K562 (cell line): ENCODE results near the gene UNC119. TPM values are rescaled to one million over a fixed set of nuclear protein-coding genes. Genes with fewer than 3 reads are reported as not detected.
A peak's percentile ranks its signal among the peaks of the same experiment; 100 is the strongest.

ENCODE experiments used
- CHD1 ChIP-seq: fragments of 200-600 bp; sonication (generic); IDR thresholded peaks from one replicate; pipeline ENCODE4 v1.6.1; 2012; ENCODE audit warnings: mild to moderate bottlenecking, moderate library complexity, low read length, inconsistent platforms
- CREB1 ChIP-seq, 2 experiments: sonication (generic) in 1 of 2; formaldehyde crosslinking in 1 of 2; IDR thresholded peaks; 2 replicates each; pipeline versions ENCODE4 v1.6.1 to v1.8.0; 2012 to 2022; ENCODE audit warnings: inconsistent platforms in 1 of 2, mild to moderate bottlenecking in 1 of 2, missing genetic modification reagents in 1 of 2, moderate library complexity in 1 of 2
- CSDE1 ChIP-seq, 2 experiments: fragments of 450-650 bp; IDR thresholded peaks; 2 replicates each; pipeline ENCODE4 v1.6.1; 2016; ENCODE audit warnings: mild to moderate bottlenecking in 1 of 2
- KAT8 ChIP-seq: fragments of 450-650 bp; IDR thresholded peaks from 2 replicates; pipeline ENCODE4 v1.6.1; 2016; ENCODE audit warnings: low read depth, mild to moderate bottlenecking
- MCM2 ChIP-seq: fragments of 450-650 bp; IDR thresholded peaks from 2 replicates; pipeline ENCODE4 v1.6.1; 2017; ENCODE audit warnings: low read depth, mild to moderate bottlenecking
- MED1 ChIP-seq: sonication (generic); formaldehyde crosslinking; IDR thresholded peaks from 2 replicates; pipeline ENCODE4 v1.8.1; 2023; ENCODE audit warnings: missing genetic modification reagents, borderline replicate concordance
- MIER1 ChIP-seq: fragments of 450-650 bp; IDR thresholded peaks from 2 replicates; pipeline ENCODE4 v1.6.1; 2016; ENCODE audit warnings: antibody characterized with exemption, mild to moderate bottlenecking, low read depth
- NR2F6 ChIP-seq: fragments of 450-650 bp; formaldehyde crosslinking; IDR thresholded peaks from 2 replicates; pipeline ENCODE4 v1.4.0; 2020; ENCODE audit warnings: mild to moderate bottlenecking
- NR4A1 ChIP-seq, 2 experiments: fragments of 250-450 bp in 1 of 2; fragments of 450-650 bp in 1 of 2; sonication (Bioruptor Pico) in 1 of 2; IDR thresholded peaks; 2 replicates each; pipeline versions ENCODE4 v1.4.0 to v1.6.1; 2016 to 2020; ENCODE audit warnings: mild to moderate bottlenecking in 2 of 2, missing compliant biosample characterization in 1 of 2, missing genetic modification characterization in 1 of 2, moderate library complexity in 1 of 2
- SIN3A ChIP-seq, 2 experiments: fragments of 150-350 bp in 1 of 2; IDR thresholded peaks; 2 replicates each; pipeline ENCODE4 v1.6.1; 2011 to 2016; ENCODE audit warnings: borderline replicate concordance in 2 of 2, low read depth in 2 of 2, low read length in 2 of 2, mild to moderate bottlenecking in 2 of 2, moderate library complexity in 2 of 2; ENCODE audit not compliant: control insufficient read depth in 1 of 2
- SMARCA5 ChIP-seq: fragments of 450-650 bp; IDR thresholded peaks from 2 replicates; pipeline ENCODE4 v1.6.1; 2016
- ZKSCAN3 ChIP-seq: fragments of 250-450 bp; sonication (Bioruptor Pico); IDR thresholded peaks from 2 replicates; pipeline ENCODE4 v1.4.0; 2020
- ZNF592 ChIP-seq: fragments of 450-650 bp; IDR thresholded peaks from 2 replicates; pipeline ENCODE4 v1.6.1; 2017; ENCODE audit warnings: antibody characterized with exemption, mild to moderate bottlenecking
- ZNF766 ChIP-seq: fragments of 200-800 bp; sonication (Bioruptor generic); conservative IDR thresholded peaks from 2 replicates; pipeline ENCODE4 v1.6.1; 2016; ENCODE audit warnings: missing genetic modification characterization, missing compliant biosample characterization
- ZNF780A ChIP-seq: fragments of 250-450 bp; sonication (Bioruptor Pico); IDR thresholded peaks from 2 replicates; pipeline ENCODE4 v1.5.0; 2021; ENCODE audit warnings: mild to moderate bottlenecking
- ZZZ3 ChIP-seq: fragments of 450-650 bp; IDR thresholded peaks from 2 replicates; pipeline ENCODE4 v1.6.1; 2016; ENCODE audit warnings: antibody characterized with exemption, mild to moderate bottlenecking, moderate library complexity
- polyA plus RNA-seq, 8 experiments: library from polyadenylated mRNA; depleted of rRNA in 4 of 8; stranded (reverse) in 5 of 8; unstranded in 3 of 8; fragments of >200 nt; fragmentation: Nextera tagmentation in 2 of 8; fragmentation: Illumina TruSeq in 1 of 8; extraction: Ambion mirVana in 2 of 8; extraction: Trizol in 1 of 8; gene quantifications; 2 replicates each; pipeline versions ENCODE4 v1.2.1 to v1.2.3, GENCODE V29; 2011 to 2014; ENCODE audit warnings: inconsistent platforms in 1 of 8, missing spikeins in 1 of 8
- total RNA-seq, 7 experiments: library from RNA; depleted of rRNA in 6 of 7; stranded (reverse); fragments of >200 nt in 6 of 7; fragmentation: Illumina TruSeq in 2 of 7; extraction: Trizol in 2 of 7; gene quantifications; 2 replicates each; pipeline versions ENCODE4 v1.2.1 to v1.2.3, GENCODE V29; 2011 to 2021; ENCODE audit warnings: low replicate concordance in 1 of 7
- TF ChIP-seq, protein P1 (sequence below): fragments of 250-450 bp; sonication (Bioruptor Pico); IDR thresholded peaks from 2 replicates; pipeline ENCODE4 v1.5.0; 2021; ENCODE audit warnings: mild to moderate bottlenecking, moderate library complexity
- TF ChIP-seq, protein P2 (sequence below), 3 experiments: fragments of 200-800 bp in 1 of 3; sonication (Bioruptor generic) in 1 of 3; sonication (generic) in 1 of 3; formaldehyde crosslinking in 1 of 3; IDR thresholded peaks; 2 replicates each; pipeline versions ENCODE4 v1.6.1 to v1.8.0; 2016 to 2022; ENCODE audit warnings: mild to moderate bottlenecking in 2 of 3, missing compliant biosample characterization in 2 of 3, missing genetic modification characterization in 2 of 3, missing genetic modification reagents in 1 of 3

The UNC119 gene
- total and polyA plus RNA-seq, 9 of the 15 experiments (the other 6 are each of a cell fraction or from before 2014, with no cell fraction given), result 0.37 to 47.7 (median 16.3) TPM

DNA sequence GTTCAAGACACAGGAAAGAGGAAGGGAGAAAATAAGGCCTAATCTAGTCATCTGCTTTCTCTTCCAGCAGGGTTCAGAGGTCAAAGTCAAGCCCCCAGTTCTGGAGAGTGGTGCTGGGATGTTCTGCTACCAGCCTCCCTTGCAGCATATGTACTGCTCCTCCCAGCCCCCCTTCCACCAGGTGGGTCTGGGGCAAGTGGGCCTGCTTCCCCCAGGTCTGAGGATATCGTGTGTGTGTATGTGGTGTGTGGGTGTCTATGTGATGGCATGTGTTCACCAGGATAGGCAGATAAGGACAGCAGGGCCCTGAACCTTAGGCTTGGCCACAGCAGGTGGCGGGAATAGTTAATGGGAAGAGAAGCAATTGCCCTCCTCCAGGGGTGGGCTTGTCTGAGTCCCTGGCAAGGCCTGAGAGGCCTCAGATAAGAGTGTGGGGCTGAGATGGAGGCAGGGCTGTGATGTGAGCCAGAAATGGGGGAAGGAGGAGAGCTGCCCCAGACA lies 25.2 kb downstream of the UNC119 start (continued):
- TF ChIP-seq ZNF592 (no peak), CSDE1 (IDR thresholded peaks at IDR 0.05) (no peak), ZKSCAN3 (CRISPR knock-in tag) (no peak), ZNF766 (CRISPR knock-in tag) (peak; percentile 84), MCM2 (no peak), CREB1 (IDR thresholded peaks at IDR 0.05) (peak; percentile 58; the same call in 1 of the 2 replicates), CREB1 (CRISPR knock-in tag; IDR thresholded peaks at IDR 0.05) (no peak), ZNF780A (CRISPR knock-in tag) (no peak), KAT8 (no peak), SIN3A (IDR thresholded peaks at IDR 0.05; ENCODE audit: borderline replicate concordance in 2 of 2, control insufficient read depth in 1 of 2, low read depth in 2 of 2, low read length in 2 of 2) (no peak), MED1 (CRISPR knock-in tag) (no peak), MIER1 (no peak), CHD1 (no peak), ZZZ3 (no peak), NR2F6 (no peak), NR4A1 (CRISPR knock-in tag; IDR thresholded peaks at IDR 0.05) (no peak), NR4A1 (tag; IDR thresholded peaks at IDR 0.05) (peak; percentile 96), SMARCA5 (no peak)
- TF ChIP-seq, protein P1, sequence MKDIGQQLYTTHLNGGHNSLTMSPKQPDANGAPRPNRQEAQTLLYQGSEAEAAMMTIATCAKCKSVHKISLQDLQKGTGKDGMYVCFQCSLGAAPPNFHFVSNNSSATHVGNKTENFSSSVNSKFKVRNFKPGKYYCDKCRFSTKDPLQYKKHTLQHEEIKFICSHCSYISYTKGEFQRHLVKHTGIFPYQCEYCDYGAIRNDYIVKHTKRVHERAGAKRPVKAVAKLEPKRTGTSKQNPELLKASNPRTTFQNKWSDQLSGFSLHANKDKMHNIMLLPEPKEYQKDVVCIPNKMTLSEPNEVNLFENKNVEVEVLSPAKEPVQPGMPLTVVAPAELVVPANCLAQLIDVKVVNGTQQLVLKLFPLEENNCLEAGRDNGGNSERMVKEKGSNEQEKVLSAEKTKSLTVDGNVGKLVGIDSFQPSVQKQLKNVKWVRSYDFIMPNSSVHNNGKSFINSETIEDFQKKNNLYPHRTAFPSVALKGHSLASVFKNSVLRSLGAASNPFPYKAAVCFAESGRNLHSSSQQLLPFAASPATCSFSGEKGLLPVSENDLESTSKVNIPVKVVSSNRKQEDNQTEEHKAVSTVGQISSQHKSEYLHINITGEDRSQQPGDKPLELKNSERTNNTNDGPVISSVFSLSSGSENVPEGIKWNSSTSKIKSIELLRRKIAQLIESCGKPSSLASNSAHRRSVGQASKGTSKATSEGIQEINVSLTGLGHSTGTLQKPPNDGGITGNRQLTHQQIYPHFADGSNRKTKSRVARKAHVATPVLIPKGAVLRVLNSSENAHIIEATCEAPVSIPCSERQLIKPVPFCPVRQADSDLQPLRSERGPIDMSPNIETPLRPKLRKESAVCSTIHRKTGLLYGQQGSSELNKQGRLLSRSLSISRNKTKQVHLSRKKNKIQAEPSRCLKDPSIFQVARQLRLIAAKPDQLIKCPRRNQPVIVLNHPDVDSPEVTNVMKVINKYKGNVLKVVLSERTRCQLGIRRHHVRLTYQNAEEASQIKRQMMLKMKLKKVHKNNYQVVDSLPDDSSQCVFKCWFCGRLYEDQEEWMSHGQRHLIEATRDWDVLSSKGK, result no peak
- TF ChIP-seq, protein P2, sequence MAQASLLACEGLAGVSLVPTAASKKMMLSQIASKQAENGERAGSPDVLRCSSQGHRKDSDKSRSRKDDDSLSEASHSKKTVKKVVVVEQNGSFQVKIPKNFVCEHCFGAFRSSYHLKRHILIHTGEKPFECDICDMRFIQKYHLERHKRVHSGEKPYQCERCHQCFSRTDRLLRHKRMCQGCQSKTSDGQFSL (CRISPR knock-in tag; IDR thresholded peaks at IDR 0.05), result no peak
- TF ChIP-seq, protein P2 (tag; IDR thresholded peaks at IDR 0.05), result no peak
